H1 (cell line): Measurements from ENCODE around the gene NCF2. TPM values are rescaled to one million over a fixed set of nuclear protein-coding genes. Genes with fewer than 3 reads are reported as not detected.

Experiments used
- CTCF ChIA-PET: fragments of 300-600 bp; sonication (Branson Sonifier 250); formaldehyde crosslinking; loops from one replicate; lab custom pipeline; 2021; ENCODE audit not compliant: partially characterized antibody; lab: Charles Lee
- POLR2A ChIA-PET: fragments of 300-600 bp; sonication (Branson Sonifier 250); formaldehyde crosslinking; loops from one replicate; lab custom pipeline; 2021; ENCODE audit warnings: inconsistent platforms; ENCODE audit not compliant: partially characterized antibody; lab: Charles Lee
- DNase-seq, 2 experiments: peaks; one replicate each; pipeline versions ENCODE4 v3.0.0 to v3.0.0-alpha.2; 2010 to 2022; ENCODE audit warnings: low spot score in 2 of 2, low read depth in 1 of 2, mixed read lengths in 1 of 2
- FAIRE-seq: peaks from 2 replicates; lab custom pipeline; 2011; peaks lifted over from hg19 to GRCh38; lab: Jason Lieb, UNC
- H2AFZ ChIP-seq: 2 replicates; pipeline ENCODE4 v1.8.1; 2012; ENCODE audit warnings: low read length, inconsistent platforms
- H2AK5ac ChIP-seq: 2 replicates; pipeline ENCODE4 v1.6.1; 2013; ENCODE audit warnings: low read depth, low read length
- H2BK120ac ChIP-seq: replicated peaks from 2 replicates; pipeline ENCODE3; 2013; ENCODE audit warnings: low read depth, low read length, inconsistent platforms
- H2BK12ac ChIP-seq: 2 replicates; pipeline ENCODE4 v1.6.1; 2013; ENCODE audit warnings: low read depth, low read length
- H2BK15ac ChIP-seq: 2 replicates; pipeline ENCODE4 v1.6.1; 2013; ENCODE audit warnings: low read length
- H2BK20ac ChIP-seq: 2 replicates; pipeline ENCODE4 v1.6.1; 2013; ENCODE audit warnings: low read length
- H2BK5ac ChIP-seq: 2 replicates; pipeline ENCODE4 v1.6.1; 2013; ENCODE audit warnings: low read depth, low read length
- H3K14ac ChIP-seq: 2 replicates; pipeline ENCODE4 v1.6.1; 2013; ENCODE audit warnings: inconsistent platforms; ENCODE audit not compliant: insufficient read length
- H3K18ac ChIP-seq: 2 replicates; pipeline ENCODE4 v1.6.1; 2013; ENCODE audit warnings: low read length; ENCODE audit errors: extremely low read depth
- H3K23ac ChIP-seq: 2 replicates; pipeline ENCODE4 v1.6.1; 2013; ENCODE audit warnings: inconsistent platforms; ENCODE audit not compliant: insufficient read length
- H3K23me2 ChIP-seq: 2 replicates; pipeline ENCODE4 v1.6.1; 2013; ENCODE audit warnings: low read depth, low read length
- H3K27ac ChIP-seq: 2 replicates; pipeline ENCODE4 v1.6.1; 2011; ENCODE audit warnings: low read depth, low read length, inconsistent platforms
- H3K27me3 ChIP-seq, 4 experiments: replicated peaks in 1 of 4; 1 replicate in 1 of 4; 2 replicates in 3 of 4; pipeline versions ENCODE4 v1.6.1 to v1.8.1; 2011 to 2013; ENCODE audit warnings: low read length in 3 of 4, mild to moderate bottlenecking in 3 of 4, inconsistent platforms in 2 of 4, mixed read lengths in 2 of 4, moderate library complexity in 1 of 4; ENCODE audit not compliant: control insufficient read depth in 3 of 4, insufficient read depth in 3 of 4; ENCODE audit errors: extremely low read depth in 1 of 4
- H3K36me3 ChIP-seq, 4 experiments: 2 replicates each; pipeline versions ENCODE4 v1.6.1 to v1.8.1; 2011 to 2013; ENCODE audit warnings: mild to moderate bottlenecking in 4 of 4, low read length in 3 of 4, moderate library complexity in 2 of 4, control low read depth in 1 of 4, inconsistent platforms in 1 of 4; ENCODE audit not compliant: insufficient read depth in 4 of 4, control insufficient read depth in 2 of 4
- H3K4ac ChIP-seq: replicated peaks from 2 replicates; pipeline ENCODE3; 2013; ENCODE audit warnings: low read length, low read depth, mixed read lengths, inconsistent platforms; ENCODE audit not compliant: insufficient read length
- H3K4me1 ChIP-seq, 4 experiments: replicated peaks in 1 of 4; 1 replicate in 1 of 4; 2 replicates in 3 of 4; pipeline versions ENCODE4 v1.6.1 to v1.8.1; 2011 to 2013; ENCODE audit warnings: low read length in 3 of 4, inconsistent platforms in 2 of 4, mixed read lengths in 1 of 4; ENCODE audit not compliant: insufficient read depth in 4 of 4, control insufficient read depth in 3 of 4
- H3K4me2 ChIP-seq, 2 experiments: 2 replicates each; pipeline versions ENCODE4 v1.6.1 to v1.8.1; 2011 to 2013; ENCODE audit warnings: low read depth in 2 of 2, low read length in 2 of 2, control low read depth in 1 of 2, inconsistent platforms in 1 of 2, mild to moderate bottlenecking in 1 of 2; ENCODE audit not compliant: insufficient read depth in 1 of 2
- H3K4me3 ChIP-seq, 4 experiments: fragments of 200-600, 300-600 bp in 1 of 4; sonication (generic), shearing (Covaris generic), sonication (Bioruptor Twin) in 1 of 4; 2 replicates each; pipeline versions ENCODE4 v1.5.1 to v1.8.1; 2011 to 2016; ENCODE audit warnings: low read length in 4 of 4, low read depth in 3 of 4, control low read depth in 2 of 4, inconsistent platforms in 2 of 4, mild to moderate bottlenecking in 2 of 4, mixed read lengths in 1 of 4, moderate library complexity in 1 of 4; ENCODE audit not compliant: insufficient read depth in 2 of 4; ENCODE audit errors: extremely low read depth in 1 of 4
- H3K56ac ChIP-seq: replicated peaks from 2 replicates; pipeline ENCODE3; 2013; ENCODE audit warnings: low read depth, mild to moderate bottlenecking, mixed read lengths, low read length, inconsistent platforms; ENCODE audit not compliant: insufficient read length
- H3K79me1 ChIP-seq: 2 replicates; pipeline ENCODE4 v1.6.1; 2013; ENCODE audit warnings: low read depth, low read length, control low read depth
- H3K79me2 ChIP-seq, 2 experiments: 2 replicates each; pipeline versions ENCODE4 v1.6.1 to v1.8.1; 2012 to 2013; ENCODE audit warnings: low read length in 2 of 2, mild to moderate bottlenecking in 2 of 2, inconsistent platforms in 1 of 2; ENCODE audit not compliant: insufficient read depth in 2 of 2, control insufficient read depth in 1 of 2
- H3K9ac ChIP-seq, 4 experiments: replicated peaks in 1 of 4; 1 replicate in 1 of 4; 2 replicates in 3 of 4; pipeline versions ENCODE4 v1.6.1 to v1.8.1; 2011 to 2013; ENCODE audit warnings: low read depth in 3 of 4, low read length in 3 of 4, control low read depth in 2 of 4, mild to moderate bottlenecking in 2 of 4, moderate library complexity in 2 of 4, inconsistent platforms in 1 of 4; ENCODE audit errors: extremely low read depth in 1 of 4
- H3K9me3 ChIP-seq, 2 experiments: 2 replicates each; pipeline versions ENCODE4 v1.6.1 to v1.8.1; 2012 to 2013; ENCODE audit warnings: mild to moderate bottlenecking in 2 of 2, moderate library complexity in 2 of 2, control low read depth in 1 of 2, inconsistent platforms in 1 of 2, low read depth in 1 of 2, low read length in 1 of 2, mixed read lengths in 1 of 2; ENCODE audit not compliant: insufficient read depth in 2 of 2
- H4K20me1 ChIP-seq, 2 experiments: replicated peaks in 1 of 2; 2 replicates each; pipeline versions ENCODE3 to v1.8.1; 2011 to 2013; ENCODE audit warnings: inconsistent platforms in 2 of 2, low read length in 2 of 2, mild to moderate bottlenecking in 1 of 2; ENCODE audit not compliant: insufficient read depth in 2 of 2, control insufficient read depth in 1 of 2
- H4K5ac ChIP-seq: 2 replicates; pipeline ENCODE4 v1.6.1; 2013; ENCODE audit warnings: low read length, low read depth, mixed read lengths, inconsistent platforms; ENCODE audit not compliant: insufficient read length
- H4K8ac ChIP-seq: 2 replicates; pipeline ENCODE4 v1.8.0; 2013; ENCODE audit warnings: mild to moderate bottlenecking, moderate library complexity, low read length, inconsistent platforms; ENCODE audit not compliant: insufficient read depth; ENCODE audit errors: extremely low read depth
- H4K91ac ChIP-seq: replicated peaks from 2 replicates; pipeline ENCODE3; 2013; ENCODE audit warnings: low read length, mixed read lengths, inconsistent platforms; ENCODE audit not compliant: insufficient read length
- CEBPB ChIP-seq: IDR thresholded peaks from 2 replicates; pipeline ENCODE4 v1.6.1; 2012; ENCODE audit warnings: low read depth, low read length
- RFX5 ChIP-seq: IDR thresholded peaks from 2 replicates; pipeline ENCODE4 v1.6.1; 2011; ENCODE audit warnings: low read depth, low read length, improper control_type of control experiment, borderline replicate concordance
- RNF2 ChIP-seq: fragments of 200-900, 300-1000 bp; sonication (generic); IDR thresholded peaks from 2 replicates; pipeline ENCODE4 v1.7.1; 2016; ENCODE audit warnings: borderline replicate concordance, low read depth, mild to moderate bottlenecking, antibody characterized with exemption, low read length; ENCODE audit not compliant: poor library complexity, severe bottlenecking; ENCODE audit errors: missing control alignments
- WGBS, 2 experiments: shearing (Covaris generic) in 1 of 2; methylation state at CpG; one replicate each; pipeline versions ENCODE4 v1.1.6 to v1.1.7; 2013 to 2015; ENCODE audit warnings: low lambda C conversion rate in 2 of 2, mixed read lengths in 2 of 2, inconsistent platforms in 1 of 2, low coverage in 1 of 2, missing lambda C conversion rate in 1 of 2; ENCODE audit not compliant: insufficient replicate concordance in 2 of 2, insufficient coverage in 1 of 2, insufficient read length in 1 of 2; ENCODE audit errors: extremely low coverage in 1 of 2, missing lambda C conversion rate in 1 of 2; 5-methylcytosine and 5-hydroxymethylcytosine counted together
- polyA plus RNA-seq, 7 experiments: library from polyadenylated mRNA; depleted of rRNA in 3 of 7; stranded (reverse) in 5 of 7; unstranded in 2 of 7; fragments of >200 nt in 5 of 7; fragments of 200-250 nt in 2 of 7; gene quantifications; 1 replicate in 5 of 7; 2 replicates in 1 of 7; 4 replicates in 1 of 7; pipeline versions ENCODE4 v1.2.1 to v1.2.3, GENCODE V29; 2011 to 2013; ENCODE audit warnings: missing spikeins in 2 of 7, mixed read lengths in 2 of 7
- total RNA-seq: library from RNA; stranded (reverse); fragmentation: NEBNext Ultra II Directional; extraction: Animal tissue kit (Norgen Biotek cat#: 25700); gene quantifications from 2 replicates; pipeline ENCODE4 v1.2.1, GENCODE V29; 2021

The NCF2 gene
- total and polyA plus RNA-seq, 2 of the 8 experiments (the other 6 are each of a cell fraction or from before 2014, with no cell fraction given) = not detected

GRCh38 chr1:183584147-183584546, 6.1 kb downstream of the NCF2 start:
- Histone ChIP-seq H3K4me1 (peaks cover 0 to 13% (median 6%) of the 10 kb centered on the region in 4 experiments; a peak in 5 of 7 replicates), H2BK20ac (no peak overlapping the region), H2AFZ (no peak overlapping the region), H3K9me3 (no peaks in the 10 kb centered on the region), H4K20me1 (no peaks in the 10 kb centered on the region), H3K36me3 (no peaks in the 10 kb centered on the region), H2BK12ac (no peak overlapping the region), H3K79me2 (no peaks in the 10 kb centered on the region), H3K27ac (no peak overlapping the region), H3K4me3 (no peak overlapping the region), H3K27me3 (no peaks in the 10 kb centered on the region), H4K5ac (no peak overlapping the region), H2AK5ac (no peak overlapping the region), H3K23me2 (no peaks in the 10 kb centered on the region), H3K23ac (no peak overlapping the region), H4K8ac (no peak overlapping the region), H3K14ac (no peak overlapping the region), H4K91ac (no peak overlapping the region), H3K79me1 (no peaks in the 10 kb centered on the region), H2BK5ac (no peak overlapping the region), H3K18ac (no peak overlapping the region), H3K4ac (no peak overlapping the region), H3K9ac (no peak overlapping the region), H2BK120ac (no peak overlapping the region), H3K56ac (no peak overlapping the region), H3K4me2 (no peak overlapping the region), H2BK15ac (no peak overlapping the region)
- 71% methylated on average over 5 of the region's 5 CpGs; no CpG with 5 or more reads in 1 of the 2 experiments for WGBS, 2 experiments
- FAIRE-seq = no peak
- DNase-seq = no peak
- CTCF ChIA-PET = no interaction called here
- peak; percentile 97 for TF ChIP-seq CEBPB
- TF ChIP-seq RNF2 = no peak
- TF ChIP-seq RFX5 = no peak
- POLR2A ChIA-PET = no interaction called here
